Fibroblast of skin of right quadriceps (primary cell): ENCODE results near the gene NRIP2.

ENCODE experiments used
- DNase-seq: peaks from one replicate; pipeline ENCODE4 v3.0.0-alpha.2; 2013

NRIP2 gene

DNA sequence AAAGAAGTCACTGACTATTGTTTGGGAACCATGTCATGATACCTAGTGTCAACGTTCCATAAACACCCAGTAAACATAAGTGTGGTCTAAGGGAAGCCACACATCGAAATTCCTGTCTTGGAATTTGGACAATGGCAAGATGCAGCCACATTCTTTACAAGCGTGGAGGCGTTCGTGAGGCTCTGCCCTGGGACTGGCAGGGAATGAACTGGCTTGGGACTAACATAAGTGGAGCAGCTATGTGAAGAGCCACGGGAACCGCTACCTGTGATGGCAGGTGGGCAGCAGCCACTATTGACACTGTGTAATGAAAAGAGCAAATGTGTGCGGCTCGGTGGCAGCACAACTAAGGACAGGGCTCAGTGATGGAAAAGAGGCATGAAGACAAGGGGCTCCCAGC is 10.0 kb upstream of the NRIP2 start:
- peak; percentile 45 for DNase-seq

DNA sequence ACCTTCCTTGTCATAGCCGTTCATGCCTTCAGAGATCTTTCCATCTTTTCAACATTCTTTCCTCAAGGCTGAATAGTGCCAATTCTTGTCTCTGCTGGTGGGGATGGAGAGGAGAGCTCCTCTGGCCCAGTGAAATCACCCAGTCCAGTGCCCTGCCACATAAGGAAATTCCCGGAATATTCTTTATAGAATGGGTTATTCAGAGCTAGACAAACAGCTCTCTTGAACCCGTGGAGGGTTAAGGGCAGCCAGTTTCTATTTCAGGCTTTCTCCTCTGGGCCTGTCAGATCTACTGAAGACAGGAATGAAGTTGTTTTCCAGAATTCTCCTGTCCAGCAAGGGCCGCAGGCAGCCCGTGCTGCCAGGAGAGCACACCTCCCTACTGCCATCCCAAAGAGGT is 8.1 kb upstream of the NRIP2 start:
- DNase-seq, result no peak

DNA sequence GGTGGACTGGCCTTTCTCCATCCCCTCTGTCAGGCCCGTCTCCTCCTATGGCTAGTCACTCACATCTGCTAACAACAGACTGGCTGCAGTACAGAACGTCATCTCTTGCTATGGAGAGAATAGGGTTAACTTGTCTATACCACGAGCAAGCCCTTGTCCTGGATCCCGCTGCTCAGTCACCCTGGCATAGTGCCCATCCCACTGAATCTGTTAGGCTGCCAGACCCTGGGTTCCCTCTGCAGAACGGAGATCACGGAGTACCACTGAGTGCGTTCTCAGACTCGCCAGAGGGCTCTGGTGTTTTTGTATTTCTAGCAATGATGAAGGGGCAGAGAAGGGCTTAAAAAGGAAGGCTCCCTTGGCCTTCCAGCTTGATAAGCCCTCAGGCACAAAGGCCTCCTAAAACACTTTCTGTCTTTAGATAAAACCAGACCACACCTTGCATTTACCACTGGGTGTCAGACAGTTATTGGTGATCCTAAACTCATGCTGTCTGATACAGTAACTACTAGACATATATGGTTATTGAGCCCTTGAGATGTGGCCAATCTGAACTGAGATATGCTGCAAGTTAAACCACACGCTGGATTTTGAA is 6.3 kb upstream of the NRIP2 start:
- no peak for DNase-seq

DNA sequence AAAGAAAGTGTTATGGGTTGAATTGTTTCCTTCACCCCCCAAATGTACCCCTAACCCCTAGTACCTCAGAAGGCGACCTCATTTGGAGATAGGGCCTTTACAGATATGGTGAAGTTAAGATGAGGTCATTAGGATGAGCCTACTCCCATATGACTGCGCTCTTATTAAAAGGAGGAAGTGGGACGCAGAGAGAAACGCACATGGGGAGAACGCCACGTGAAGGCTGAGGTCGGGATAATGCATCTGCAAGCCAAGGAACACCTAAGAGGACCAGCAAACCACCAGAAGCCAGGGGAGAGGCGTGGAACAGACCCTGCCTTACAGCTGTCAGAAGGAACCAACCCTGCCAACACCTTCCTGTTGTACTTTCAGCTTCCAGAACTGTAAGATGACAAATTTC is 1.7 kb upstream of the NRIP2 start:
- DNase-seq, result no peak

DNA sequence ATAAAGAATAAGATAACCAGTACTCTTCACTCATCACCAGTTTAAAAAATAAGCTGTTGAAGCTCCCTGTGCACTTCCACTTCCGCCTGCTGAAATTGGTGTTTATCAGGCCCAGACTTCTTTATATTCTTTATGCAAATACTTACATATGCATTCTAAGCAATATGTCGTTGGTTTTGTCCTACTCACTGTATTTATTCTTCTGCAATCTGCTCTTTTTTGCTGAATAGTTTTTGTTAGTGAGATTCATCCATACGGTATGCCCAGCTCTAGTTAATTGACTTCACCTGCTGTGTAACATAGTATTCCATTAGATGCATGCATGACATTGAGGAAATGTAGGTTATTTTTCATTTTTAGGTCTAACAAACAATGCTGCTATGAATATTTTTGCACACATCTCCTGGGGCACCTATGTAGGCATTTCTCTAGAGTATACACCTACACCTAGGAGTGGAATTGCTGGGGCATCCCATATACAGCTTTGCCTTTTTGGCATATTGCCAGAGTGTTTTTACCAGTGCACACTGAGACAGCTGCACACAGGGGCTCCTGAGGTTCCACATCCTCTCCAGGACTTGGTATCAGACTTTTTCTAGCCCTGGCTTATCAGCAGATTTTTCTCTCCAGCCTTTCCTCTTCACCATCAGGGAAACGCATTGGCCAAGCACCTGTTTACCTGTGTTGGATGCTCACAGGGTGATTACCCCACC is 1.0 kb upstream of the NRIP2 start:
- DNase-seq, result no peak

DNA sequence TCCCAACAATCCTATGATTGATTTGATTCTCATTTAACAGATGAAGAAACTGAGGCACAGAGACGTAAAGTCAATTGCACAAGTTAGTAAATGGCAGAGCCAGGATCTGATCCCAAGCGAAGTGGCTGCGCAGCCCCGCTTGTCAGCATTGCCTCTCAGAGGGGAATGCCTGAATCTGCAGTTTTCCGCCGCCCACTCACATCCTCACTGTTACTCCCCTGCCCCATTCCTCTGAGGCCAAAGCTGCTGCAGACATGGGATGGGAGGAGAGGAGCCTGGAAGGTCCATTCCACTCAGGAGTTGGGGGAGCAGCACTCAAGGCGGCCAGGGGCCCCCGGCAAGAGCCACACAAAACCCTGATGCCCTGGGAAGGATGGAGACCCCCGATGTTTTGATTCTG is 1.0 kb downstream of the NRIP2 start:
- DNase-seq, result no peak

DNA sequence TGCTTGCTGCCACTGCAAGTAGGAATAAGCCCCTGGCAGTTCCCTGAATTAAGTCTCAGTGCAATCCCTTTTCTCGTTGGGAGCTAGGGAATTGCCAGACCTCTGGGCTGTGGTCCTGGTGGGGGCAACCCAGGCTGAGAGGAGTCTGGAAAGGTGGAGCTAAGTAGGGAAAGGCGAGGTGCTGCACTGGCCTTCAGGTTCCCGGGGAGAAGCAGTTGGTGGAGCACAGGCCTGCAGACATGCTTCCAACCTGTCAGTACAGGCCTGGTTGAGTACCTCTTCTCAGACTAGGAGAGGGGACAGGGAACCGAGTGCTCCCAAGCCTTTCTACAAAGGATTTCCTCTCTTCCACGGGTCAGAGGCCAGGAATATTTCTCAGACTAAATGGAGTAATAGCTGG is 1.5 kb downstream of the NRIP2 start:
- DNase-seq, result no peak

DNA sequence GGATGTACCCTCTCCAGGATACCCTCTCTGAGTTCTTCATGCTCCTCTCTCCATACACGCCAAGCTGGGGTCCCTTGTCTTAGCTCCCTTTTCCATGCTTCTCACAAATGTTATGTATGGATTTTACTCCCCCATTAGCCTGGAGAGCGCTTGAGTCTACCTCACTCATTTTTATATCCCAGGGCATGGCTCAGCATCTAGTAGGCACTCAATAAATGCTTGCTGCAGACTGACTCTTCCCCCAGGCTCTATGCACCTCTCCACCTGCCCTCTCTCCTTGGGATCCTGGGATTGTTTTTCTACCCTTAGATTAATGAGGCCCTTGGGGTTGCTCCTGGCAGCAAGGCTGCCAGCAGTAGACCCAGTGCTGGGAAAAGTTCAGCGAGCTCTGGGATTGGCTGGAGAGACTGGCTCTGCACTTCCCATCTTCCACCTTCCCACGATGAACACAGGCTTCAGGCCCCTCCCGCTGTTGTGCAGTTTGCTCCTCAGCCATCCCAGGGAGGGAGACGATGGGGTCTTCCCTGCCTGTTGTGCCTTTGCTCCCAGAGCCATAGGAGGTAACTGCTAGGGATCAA is 2.2 kb downstream of the NRIP2 start:
- DNase-seq, result no peak

DNA sequence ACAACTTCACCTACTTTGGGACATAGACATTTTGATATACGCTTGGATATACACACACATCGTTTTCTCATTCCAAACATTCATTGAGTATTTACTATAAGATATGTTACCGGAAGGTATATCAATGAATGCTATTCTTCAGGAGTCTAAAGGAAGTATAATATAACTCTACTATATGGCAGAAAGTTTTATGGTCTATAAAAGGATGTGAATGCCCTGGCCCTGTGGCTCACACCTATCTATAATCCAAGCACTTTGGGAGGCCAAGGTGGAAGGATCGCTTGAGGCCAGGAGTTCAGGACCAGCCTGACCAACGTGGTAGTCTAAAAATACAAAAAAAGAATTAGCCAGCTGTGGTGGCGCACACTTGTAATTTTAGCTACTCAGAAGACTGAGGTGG is 5.6 kb downstream of the NRIP2 start:
- DNase-seq, result no peak

DNA sequence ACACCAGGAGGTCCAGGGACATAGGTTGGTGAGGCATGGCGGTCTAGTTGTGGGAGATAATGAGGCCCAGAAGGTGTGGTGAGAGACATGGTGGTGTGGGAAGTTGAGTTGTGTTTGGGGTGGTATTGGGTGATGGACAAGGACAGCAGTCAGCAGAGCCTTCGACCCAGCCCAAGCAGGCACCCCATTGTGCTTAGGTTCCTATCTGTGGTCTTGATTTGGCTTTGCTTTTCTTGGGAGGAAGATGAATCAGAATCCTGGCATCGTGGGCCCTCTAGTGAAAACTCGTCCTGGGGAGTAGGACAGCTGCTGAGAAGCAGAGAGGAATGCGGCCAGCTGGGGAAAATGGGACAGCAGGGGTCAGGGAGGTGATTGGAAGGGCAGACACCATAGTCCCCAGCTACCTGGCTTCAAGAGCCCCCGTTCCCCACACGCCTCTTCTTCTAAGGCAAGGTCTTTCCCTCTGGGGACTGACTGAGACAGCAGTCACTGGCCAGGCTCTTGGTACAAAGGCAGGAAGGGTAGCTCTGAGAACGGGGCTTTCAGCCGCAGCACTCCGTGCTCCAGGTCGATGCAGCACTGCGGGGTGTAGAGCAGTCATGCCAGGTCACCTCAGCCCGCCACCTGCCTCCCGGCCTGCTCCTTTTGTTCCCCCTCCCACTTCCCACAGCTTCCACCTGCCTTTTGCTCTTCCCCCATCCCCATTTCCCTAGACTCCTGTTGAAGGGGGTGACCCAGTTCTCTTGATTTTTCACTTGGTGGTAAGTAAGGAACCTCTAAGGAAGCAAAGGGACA is 7.9 kb downstream of the NRIP2 start:
- DNase-seq, result no peak

DNA sequence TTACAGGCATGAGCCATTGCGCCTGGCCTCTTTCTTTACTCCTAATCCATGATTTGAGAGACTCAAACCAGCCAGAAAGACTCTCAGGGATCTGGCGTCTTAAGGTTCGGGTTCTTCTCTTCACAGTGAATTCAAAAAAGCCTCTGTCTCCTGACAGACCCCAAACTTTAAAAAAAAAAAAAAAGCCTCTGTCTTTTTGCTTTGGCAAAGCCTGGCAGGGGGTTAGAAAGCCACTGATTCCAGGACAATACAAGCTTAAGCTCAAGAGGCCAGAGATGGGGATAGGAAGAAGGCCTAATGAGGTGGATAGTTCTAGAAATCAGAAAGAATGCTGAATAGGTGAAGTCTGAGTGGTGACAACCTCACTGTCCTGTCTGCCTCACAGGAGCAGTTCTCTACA is 8.8 kb downstream of the NRIP2 start:
- DNase-seq, result no peak

DNA sequence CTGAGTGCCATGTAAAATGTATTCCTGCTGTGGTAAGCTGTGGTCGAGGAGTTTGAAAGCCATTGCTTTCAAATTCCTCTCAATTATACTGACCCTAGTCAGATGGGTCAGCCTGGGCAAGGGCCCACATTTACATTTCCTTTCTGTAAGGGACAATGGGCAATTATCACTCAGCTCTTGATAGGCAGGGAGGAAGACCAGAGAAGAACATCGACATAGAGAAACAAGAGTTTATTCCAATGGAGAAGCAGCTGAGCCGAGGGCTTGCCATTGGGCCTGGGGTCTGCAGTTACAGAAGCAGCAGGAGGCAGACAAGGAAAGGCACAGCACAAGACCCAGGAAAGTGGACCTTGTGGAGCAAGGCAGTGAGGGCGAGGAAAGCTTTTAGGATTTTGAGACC is 9.7 kb downstream of the NRIP2 start:
- no peak for DNase-seq

DNA sequence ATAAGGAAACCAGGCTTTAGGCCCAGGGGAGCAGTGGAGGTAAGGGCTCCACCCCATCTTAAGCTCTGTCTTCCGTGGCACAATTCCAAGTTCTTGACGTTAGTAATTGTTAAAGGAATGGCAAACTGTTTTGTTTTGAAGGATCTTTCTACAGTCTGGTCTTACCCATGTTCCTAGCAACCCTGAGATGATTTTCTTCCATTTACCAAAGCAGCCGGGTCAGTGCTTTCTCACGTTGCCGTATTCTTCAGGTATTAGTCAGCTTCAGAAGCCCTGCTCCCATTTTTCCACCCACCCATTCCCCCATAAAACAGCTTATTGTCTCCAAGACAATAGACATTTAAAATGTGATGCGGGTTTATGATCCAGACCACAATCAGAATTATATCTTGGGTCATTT is 10.3 kb downstream of the NRIP2 start:
- no peak for DNase-seq

DNA sequence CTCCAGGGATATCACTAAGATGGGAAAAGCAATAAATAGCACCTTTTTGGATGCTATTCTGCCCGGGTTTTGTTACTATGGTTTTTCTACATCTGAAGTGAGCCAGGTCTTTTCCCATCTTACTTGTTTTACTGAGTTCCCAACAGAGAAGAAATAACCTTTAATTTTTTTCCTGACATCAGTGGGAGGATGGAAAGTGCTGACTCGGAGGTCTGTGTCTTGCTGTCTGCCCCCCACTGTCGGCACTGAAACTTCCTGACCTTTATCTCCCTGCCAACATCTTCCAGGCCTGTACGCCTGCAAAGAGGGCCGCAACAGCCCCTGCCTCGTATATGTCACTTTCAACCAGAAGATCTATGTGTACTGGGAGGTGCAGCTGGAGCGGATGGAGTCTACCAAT is 11.4 kb downstream of the NRIP2 start:
- DNase-seq, result no peak

DNA sequence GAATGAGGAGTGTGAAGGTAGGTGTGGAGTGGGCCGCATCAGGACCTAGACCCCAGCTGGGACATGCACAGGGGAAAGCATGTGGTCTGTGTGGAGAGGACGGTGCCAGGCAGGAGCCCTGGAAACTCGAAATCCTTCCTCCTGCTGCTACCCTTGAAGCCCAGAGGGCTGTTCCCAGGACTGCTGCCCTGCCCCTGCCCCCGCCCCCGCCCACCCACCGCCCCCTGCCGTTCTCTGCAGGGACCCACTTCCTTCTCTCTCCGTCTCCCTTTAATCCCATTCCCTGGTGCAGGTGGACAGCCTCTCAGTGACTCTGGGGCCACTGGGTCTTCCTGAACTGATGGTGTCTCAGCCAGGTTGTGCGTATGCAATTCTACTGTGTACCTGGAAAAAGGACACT is 14.4 kb downstream of the NRIP2 start:
- DNase-seq, result no peak

DNA sequence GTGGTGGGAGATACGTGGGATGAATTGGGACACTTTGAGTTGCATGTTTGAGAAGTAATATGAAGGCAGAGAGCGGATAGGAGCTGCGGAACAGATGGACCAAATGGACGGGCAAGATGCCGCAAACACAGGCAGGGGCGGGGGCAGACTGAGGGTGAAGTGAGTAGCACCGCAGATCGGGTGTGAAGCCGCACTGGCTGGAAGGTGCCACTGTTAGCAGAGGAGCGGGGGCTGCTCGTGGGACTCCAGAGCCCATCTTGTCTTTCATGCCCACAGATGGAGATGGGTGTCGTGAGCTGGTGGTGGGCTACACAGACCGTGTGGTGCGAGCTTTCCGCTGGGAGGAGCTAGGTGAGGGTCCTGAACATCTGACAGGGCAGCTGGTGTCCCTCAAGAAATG is 15.0 kb downstream of the NRIP2 start:
- no peak for DNase-seq

DNA sequence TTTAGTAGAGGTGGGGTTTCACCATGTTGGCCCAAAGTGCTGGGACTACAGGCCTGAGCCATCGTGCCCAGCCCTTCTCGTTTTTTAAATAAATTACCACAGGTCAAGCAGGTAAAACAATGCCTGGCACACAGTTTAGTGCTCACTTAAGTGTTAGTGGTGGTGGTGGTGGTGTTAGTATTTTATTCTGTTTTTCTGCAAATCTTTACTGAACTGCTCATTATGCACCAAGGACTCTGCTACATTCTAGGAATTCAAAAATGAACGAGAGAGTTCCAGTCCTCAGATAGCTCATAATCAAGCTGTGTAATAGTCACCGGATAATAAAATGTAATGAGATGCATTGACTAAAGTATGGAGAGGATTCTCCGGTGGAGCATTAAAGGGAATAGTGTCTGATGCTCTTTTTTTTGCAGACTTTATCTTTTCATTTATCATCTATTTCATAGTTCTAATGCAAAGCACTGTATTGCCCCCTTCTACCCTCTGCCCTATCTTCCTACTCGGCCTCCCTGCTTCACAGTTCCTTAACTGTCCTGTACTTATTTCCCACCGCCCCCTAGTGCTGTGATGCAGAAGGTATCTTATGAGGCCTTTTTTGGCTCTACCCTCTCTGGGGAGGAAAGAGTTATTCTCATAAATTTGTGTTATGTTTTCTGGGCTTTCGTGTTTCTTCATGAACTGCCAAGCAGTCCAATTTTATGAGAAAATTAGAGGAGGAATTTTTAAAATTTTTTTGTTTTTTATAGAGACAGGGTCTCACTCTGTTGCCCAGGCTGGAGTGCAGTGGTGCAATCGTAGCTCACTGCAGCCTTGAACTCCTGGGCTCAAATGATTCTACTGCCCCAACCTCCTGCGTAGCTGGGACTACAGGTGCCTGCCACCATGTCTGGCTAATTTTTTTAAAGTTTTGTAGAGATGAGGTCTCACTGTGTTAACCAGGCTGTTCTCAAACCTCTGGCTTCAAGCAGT is 21.3 kb downstream of the NRIP2 start:
- DNase-seq, result peak; percentile 69

DNA sequence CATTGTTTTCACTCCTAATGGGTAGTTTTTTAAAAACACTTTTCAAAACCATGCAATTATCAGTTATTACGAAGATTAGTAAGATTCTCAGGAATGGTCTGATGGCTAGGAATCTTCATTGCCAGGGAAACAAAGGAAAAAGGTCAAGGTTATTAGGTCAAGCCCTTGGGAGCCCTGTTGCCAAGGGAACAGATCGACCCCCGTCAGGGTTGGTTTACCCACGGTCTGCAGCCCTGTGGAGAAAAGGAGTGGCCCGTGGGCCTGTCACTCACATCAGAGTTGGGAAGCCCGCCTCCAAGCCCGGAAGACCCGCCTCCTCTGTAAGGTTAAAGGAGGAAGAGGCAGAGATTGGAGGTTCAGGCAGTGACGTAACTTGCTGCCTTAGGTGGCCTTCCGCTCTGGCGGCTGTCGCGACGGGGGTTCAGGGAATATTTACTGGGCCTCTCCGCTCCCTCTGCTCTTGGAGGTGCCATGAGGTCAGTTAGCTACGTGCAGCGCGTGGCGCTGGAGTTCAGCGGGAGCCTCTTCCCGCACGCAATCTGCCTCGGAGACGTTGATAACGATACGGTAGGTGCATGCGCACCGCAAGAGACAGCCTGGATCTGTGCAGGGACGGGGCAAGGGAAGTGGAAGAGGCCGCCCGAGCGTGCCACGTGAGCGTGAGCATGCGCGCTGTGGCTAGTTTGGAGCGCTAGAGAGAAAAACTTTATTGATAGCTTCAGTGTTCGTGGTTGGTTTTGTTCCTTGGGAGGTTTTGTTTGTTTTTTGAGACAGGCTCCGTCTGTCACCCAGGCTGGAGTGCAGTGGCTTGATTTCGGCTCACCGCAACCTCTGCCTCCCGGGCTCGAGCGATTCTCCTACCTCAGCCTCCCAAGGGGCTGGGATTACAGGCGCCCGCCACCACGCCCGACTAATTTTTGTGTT is 22.3 kb downstream of the NRIP2 start, which contains the start of gene ITFG2:
Gene ITFG2 (plus strand): TSS at position 379 of the 924 bp plus-strand sequence. CDS start 93 bp downstream, at position 472.
- DNase-seq, result peak; percentile 99

DNA sequence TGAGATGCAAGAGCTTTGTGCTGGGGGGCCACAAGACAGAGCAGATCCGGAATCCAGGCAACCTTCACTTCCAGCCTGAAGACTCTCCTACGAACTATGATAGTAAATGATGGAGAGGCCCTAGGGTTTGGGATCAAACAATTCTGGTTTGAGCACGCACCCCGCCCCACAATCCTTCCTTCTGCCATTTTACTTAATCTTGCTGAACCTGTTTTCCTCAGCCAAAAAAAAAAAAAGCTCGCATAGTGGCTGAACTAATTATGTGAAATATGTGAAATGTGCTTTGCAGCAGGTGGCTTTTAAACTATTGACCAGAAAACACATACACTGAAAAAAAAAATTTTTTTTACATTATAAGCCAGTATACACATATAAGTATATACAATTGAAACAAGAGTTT is 23.0 kb downstream of the NRIP2 start:
- no peak for DNase-seq

DNA sequence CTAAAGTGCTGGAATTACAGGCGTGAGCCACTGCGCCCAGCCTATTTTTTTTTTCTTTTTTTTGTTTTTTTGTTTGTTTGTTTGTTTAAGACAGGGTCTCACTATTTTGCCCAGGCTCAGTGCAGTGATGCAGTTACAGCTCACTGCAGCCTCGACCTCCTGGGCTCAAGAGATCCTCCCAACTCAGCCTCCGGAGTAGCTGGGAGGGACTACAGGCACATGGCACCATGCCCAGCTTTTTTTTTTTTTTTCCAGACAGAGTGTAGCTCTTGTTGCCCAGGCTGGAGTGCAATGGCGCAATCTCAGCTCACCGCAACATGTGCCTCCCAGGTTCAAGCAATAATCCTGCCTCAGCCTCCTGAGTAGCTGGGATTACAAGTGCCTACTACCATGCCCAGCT is 28.1 kb downstream of the NRIP2 start:
- DNase-seq, result no peak

DNA sequence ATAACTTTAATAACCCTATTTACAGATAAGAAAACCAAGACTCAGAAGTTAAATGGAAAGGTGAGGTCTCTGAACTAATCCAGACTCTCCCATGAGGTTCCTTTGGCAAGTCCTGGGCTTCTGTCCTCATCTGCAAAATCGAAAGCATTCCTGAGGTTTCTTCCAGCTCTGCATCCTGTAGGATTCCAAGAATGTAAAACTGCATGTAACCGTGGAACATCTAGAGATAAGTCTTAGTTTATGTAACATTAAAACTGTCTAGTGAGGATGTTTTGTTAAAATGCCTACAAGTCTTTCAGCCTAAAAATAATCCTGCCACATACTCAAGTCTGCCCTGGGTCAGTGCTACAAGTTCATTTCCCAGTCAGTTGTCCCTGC is 29.7 kb downstream of the NRIP2 start:
- peak; percentile 53 for DNase-seq
